ENCODE measurements around the gene DCLK3.

DNA sequence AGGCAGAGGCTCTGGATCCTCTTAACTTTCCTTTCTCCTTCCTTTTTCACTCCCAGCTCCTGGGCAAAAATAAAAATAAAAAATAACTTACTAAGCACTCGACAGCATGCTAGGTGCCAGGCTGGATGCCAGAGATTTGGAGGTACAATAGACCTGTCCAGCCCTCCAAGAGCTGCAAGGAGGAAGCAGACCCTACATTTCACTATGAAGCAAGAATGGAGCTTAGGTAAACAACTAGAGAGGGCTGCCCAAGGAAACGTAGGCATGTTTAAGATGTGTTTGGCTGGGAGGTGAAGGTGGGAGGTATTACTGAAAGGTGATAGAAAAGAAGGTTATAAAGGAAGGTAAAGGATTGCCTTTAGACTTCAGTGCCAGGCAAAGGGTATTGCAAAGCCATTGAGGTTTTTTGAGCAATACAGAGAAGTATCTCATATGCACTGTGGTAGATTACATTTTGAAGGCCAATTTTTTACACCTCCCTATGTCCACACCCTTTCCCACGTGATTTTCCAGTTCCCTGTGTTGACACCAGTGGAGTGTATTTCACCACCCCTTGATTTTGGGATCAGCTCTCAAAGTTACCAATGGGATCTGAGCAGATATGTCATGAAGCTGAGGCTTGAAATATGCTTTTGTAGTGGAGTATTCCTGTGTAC is 69.1 kb downstream of the DCLK3 start:
- TF ChIP-seq DPF2 (CRISPR knock-in tag; IDR thresholded peaks at IDR 0.05; ENCODE audit: borderline replicate concordance, low read depth) (no peak), ZC3H13 (CRISPR knock-in tag; IDR thresholded peaks at IDR 0.05) (no peak), ZNF552 (CRISPR knock-in tag; IDR thresholded peaks at IDR 0.05; ENCODE audit: borderline replicate concordance) (no peak)
